Epidermal melanocyte (primary cell): ENCODE results near the gene HERC2.

Experiments used
- DNase-seq: peaks from one replicate; pipeline ENCODE4 v3.0.0; 2011; ENCODE audit warnings: low spot score; ENCODE audit not compliant: insufficient read length

Gene HERC2

DNA sequence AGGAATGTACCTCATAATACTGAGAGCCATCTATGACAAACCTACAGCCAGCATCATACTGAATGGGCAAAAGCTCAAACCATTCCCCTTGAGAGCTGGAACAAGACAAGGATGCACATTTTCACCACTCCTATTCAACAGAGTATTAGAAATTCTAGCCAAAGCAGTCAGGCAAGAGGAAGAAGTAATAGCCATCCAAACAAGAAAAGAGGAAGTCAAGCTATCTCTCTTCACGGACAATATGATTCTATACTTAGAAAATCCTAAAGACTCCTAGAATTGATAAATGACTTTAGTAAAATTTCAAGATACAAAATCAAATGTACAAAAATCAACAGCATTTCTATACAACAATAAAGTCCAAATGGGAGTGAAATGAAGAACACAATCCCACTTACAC, 253.0 kb downstream of the HERC2 start:
- no peak for DNase-seq

DNA sequence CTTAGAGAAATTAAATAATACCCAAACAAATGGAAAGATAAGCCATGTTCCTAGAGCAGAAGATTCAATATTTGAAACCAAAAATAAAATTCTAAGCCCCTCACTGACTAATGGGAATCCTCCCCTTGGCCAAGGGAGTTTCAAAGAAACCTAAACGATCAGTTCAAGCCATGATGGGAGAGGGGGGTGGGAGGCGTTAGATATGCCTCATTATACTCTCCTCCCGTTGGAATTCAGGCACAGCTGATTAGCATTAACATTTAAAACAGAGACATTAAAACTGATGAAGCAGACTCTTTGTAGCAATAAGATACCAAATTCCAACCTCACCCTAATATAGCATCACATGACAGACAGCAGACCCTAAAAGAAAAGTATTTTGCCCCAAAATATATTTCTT, 255.7 kb downstream of the HERC2 start:
- DNase-seq, result no peak
